Endothelial cell (in vitro differentiated cells): ENCODE results near the gene PARD3B. TPM values are rescaled to one million over a fixed set of nuclear protein-coding genes. Genes with fewer than 3 reads are reported as not detected.

ENCODE experiments used
- DNase-seq: peaks from one replicate; pipeline ENCODE4 v3.0.0; 2021; ENCODE audit warnings: low spot score
- H3K27ac Mint-ChIP-seq: one replicate; pipeline ENCODE4 v1.8.0; 2021; ENCODE audit warnings: mixed read lengths, inconsistent platforms; ENCODE audit not compliant: unreplicated experiment
- H3K27me3 Mint-ChIP-seq: one replicate; pipeline ENCODE4 v1.8.0; 2021; ENCODE audit warnings: mild to moderate bottlenecking, moderate library complexity, mixed read lengths, inconsistent platforms; ENCODE audit not compliant: unreplicated experiment
- H3K36me3 Mint-ChIP-seq: one replicate; pipeline ENCODE4 v1.8.0; 2021; ENCODE audit warnings: mild to moderate bottlenecking, low read depth, mixed read lengths, inconsistent platforms; ENCODE audit not compliant: unreplicated experiment
- H3K4me1 Mint-ChIP-seq: one replicate; pipeline ENCODE4 v1.8.0; 2021; ENCODE audit warnings: mild to moderate bottlenecking, mixed read lengths, inconsistent platforms; ENCODE audit not compliant: unreplicated experiment
- H3K4me3 Mint-ChIP-seq: one replicate; pipeline ENCODE4 v1.8.0; 2021; ENCODE audit warnings: mild to moderate bottlenecking, mixed read lengths, inconsistent platforms; ENCODE audit not compliant: unreplicated experiment
- H3K9me3 Mint-ChIP-seq: one replicate; pipeline ENCODE4 v1.8.0; 2021; ENCODE audit warnings: mixed read lengths, inconsistent platforms; ENCODE audit not compliant: unreplicated experiment
- total RNA-seq: library from RNA; stranded (reverse); fragmentation: NEBNext Ultra II Directional; extraction: Animal tissue kit (Norgen Biotek cat#: 25700); gene quantifications from one replicate; pipeline ENCODE4 v1.2.1, GENCODE V29; 2021; ENCODE audit not compliant: unreplicated experiment
- TF ChIP-seq, protein P1 (sequence below): fragments of 200-600 bp; sonication (generic); IDR thresholded peaks from one replicate; pipeline ENCODE4 v1.5.0; 2021; ENCODE audit warnings: antibody characterized with exemption; ENCODE audit not compliant: unreplicated experiment

Gene PARD3B
- total RNA-seq, 1 donor from 2014 or later, result 17.4 TPM

DNA sequence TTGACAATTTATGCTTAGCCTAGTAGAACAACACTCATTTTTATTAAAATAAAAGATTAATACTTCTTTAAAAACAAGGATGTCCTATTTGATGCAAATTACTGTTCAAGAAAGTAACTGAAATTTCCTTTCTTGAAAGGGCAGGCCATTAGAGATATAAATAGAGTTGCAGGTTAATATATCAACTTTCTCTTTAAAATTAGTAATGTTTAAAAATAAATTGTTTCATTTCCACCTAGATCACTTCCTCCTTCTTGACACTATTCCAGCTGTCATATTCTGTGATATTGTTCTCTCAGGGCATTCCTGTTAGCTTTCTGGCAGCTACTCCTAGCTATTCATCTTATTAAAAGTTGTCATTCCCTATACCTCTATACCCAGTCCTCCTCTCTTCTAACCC lies 779.1 kb downstream of the PARD3B start:
- Mint-ChIP-seq H3K36me3 (no peaks in the 10 kb centered on the region), H3K9me3 (no peaks in the 10 kb centered on the region), H3K4me3 (no peak overlapping the region), H3K27me3 (no peaks in the 10 kb centered on the region), H3K27ac (no peak overlapping the region), H3K4me1 (no peaks in the 10 kb centered on the region)
- TF ChIP-seq, protein P1, sequence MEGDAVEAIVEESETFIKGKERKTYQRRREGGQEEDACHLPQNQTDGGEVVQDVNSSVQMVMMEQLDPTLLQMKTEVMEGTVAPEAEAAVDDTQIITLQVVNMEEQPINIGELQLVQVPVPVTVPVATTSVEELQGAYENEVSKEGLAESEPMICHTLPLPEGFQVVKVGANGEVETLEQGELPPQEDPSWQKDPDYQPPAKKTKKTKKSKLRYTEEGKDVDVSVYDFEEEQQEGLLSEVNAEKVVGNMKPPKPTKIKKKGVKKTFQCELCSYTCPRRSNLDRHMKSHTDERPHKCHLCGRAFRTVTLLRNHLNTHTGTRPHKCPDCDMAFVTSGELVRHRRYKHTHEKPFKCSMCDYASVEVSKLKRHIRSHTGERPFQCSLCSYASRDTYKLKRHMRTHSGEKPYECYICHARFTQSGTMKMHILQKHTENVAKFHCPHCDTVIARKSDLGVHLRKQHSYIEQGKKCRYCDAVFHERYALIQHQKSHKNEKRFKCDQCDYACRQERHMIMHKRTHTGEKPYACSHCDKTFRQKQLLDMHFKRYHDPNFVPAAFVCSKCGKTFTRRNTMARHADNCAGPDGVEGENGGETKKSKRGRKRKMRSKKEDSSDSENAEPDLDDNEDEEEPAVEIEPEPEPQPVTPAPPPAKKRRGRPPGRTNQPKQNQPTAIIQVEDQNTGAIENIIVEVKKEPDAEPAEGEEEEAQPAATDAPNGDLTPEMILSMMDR, result no peak
- DNase-seq, result no peak

DNA sequence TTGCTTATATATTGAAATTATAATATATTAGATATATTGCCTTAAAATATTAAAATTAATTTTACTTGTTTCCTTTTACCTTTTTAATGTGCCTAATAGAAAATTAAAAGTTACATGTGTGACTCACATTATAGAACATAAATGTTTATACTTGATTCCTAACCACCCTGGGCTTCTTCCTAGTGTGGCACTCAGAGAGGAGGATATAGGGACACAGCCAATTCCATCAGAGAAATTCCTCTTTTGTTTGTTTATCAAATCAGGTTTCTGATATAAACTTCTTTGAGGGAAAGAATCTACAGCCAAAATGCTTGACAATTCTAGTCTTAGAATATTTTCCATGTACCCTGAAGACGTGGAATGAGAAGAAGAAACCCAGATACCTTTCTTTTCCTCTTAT lies 788.1 kb downstream of the PARD3B start:
- Mint-ChIP-seq H3K9me3 (no peaks in the 10 kb centered on the region), H3K27me3 (no peaks in the 10 kb centered on the region), H3K27ac (no peak overlapping the region), H3K36me3 (peaks cover 8% of the 10 kb centered on the region), H3K4me3 (no peak overlapping the region), H3K4me1 (peaks cover 2% of the 10 kb centered on the region)
- no peak for DNase-seq
- TF ChIP-seq, protein P1, result no peak

DNA sequence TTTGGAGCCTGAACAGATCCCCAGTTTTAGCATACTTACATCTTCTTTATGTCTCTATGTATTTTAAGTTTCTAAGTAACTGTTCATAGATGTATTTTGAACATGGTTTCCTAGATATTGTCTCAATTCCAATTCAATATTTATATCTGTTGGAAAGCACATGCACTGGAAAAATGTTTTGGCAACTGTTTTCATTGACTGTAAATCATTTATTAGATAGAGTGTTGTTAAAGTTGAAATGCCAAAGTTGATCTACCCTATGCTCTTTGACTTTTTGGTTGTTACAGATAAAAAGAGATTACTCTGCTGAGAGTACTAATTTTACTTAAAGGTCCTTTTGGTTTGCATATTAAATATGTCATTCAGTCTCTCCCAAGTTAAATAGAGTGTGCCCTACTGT lies 792.0 kb downstream of the PARD3B start:
- no peaks in the 10 kb centered on the region for H3K9me3 Mint-ChIP-seq
- H3K36me3 Mint-ChIP-seq, result peaks cover 8% of the 10 kb centered on the region
- peaks cover under 1% of the 10 kb centered on the region for H3K4me1 Mint-ChIP-seq
- no peak for DNase-seq
- no peak overlapping the region for H3K27ac Mint-ChIP-seq
- TF ChIP-seq, protein P1, result no peak
- H3K27me3 Mint-ChIP-seq, result no peaks in the 10 kb centered on the region
- no peak overlapping the region for H3K4me3 Mint-ChIP-seq

DNA sequence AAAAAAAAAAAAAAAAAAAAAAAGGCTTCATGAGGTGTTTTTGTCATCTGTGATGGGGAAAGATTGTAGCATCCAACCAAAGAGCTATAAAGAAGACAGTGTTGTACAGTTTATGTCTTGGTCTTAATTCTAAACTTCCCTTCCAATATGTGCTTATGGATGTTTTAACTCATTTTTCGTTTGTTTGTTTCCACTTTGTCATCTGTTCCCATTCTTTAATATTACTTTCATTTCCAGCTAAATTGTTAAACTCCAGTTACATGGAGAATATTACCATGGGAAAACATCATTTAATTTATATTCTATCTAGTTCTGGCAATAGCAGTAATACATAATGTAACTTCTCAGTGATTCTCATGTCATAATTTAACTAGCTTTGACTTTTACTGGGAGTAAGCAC lies 792.9 kb downstream of the PARD3B start:
- DNase-seq, result no peak
- Mint-ChIP-seq H3K36me3 (peaks cover 8% of the 10 kb centered on the region), H3K27me3 (no peaks in the 10 kb centered on the region), H3K27ac (no peak overlapping the region), H3K4me1 (no peaks in the 10 kb centered on the region), H3K4me3 (no peak overlapping the region), H3K9me3 (no peaks in the 10 kb centered on the region)
- TF ChIP-seq, protein P1, result no peak

DNA sequence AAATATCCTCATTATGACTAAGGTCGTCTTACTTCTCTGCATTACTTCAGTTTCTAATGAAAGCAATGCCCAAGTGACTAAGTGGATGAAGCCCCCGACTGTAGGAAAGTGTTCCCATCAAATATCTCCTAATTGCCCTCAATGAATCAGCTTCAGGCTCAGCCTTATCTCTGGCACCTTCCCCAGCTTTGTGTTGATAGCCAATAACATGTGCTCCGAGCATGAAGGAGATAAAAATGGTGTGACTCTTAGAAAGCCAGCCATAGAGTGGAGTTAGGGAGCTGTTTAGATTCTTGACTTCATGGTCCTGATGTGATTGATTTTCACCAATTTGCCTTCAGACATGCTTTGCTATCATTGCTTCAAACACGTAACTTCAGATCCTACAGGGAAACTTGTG lies 797.8 kb downstream of the PARD3B start:
- Mint-ChIP-seq H3K4me3 (no peak overlapping the region), H3K27me3 (peaks cover 3% of the 10 kb centered on the region), H3K36me3 (no peaks in the 10 kb centered on the region), H3K27ac (no peak overlapping the region), H3K4me1 (peaks cover 5% of the 10 kb centered on the region), H3K9me3 (no peaks in the 10 kb centered on the region)
- no peak for DNase-seq
- TF ChIP-seq, protein P1, result no peak
